Measurements from ENCODE around the gene HOXD10. TPM values are rescaled to one million over a fixed set of nuclear protein-coding genes. Genes with fewer than 3 reads are reported as not detected.
A peak's percentile ranks its signal among the peaks of the same experiment; 100 is the strongest.

The HOXD10 gene
- total RNA-seq, 1 donor from 2014 or later = not detected

GRCh38 chr2:176080540-176081375 lies 35.8 kb upstream of the HOXD10 start:
- no peaks in the 10 kb centered on the region for H3K9me3 Mint-ChIP-seq (ENCODE audit: unreplicated experiment)
- H3K27ac Mint-ChIP-seq (ENCODE audit: unreplicated experiment) = no peak overlapping the region
- TF ChIP-seq CTCF (IDR thresholded peaks at IDR 0.05; ENCODE audit: unreplicated experiment) = no peak
- peaks cover 32% of the 10 kb centered on the region for H3K4me1 Mint-ChIP-seq (ENCODE audit: unreplicated experiment)
- peaks cover 45% of the 10 kb centered on the region for H3K27me3 Mint-ChIP-seq (ENCODE audit: unreplicated experiment)
- no peaks in the 10 kb centered on the region for H3K36me3 Mint-ChIP-seq (ENCODE audit: low read depth, unreplicated experiment)
- H3K4me3 Mint-ChIP-seq (ENCODE audit: unreplicated experiment) = no peak overlapping the region
- DNase-seq (ENCODE audit: low spot score) = peak; percentile 8

GRCh38 chr2:176081376-176081836 lies 35.2 kb upstream of the HOXD10 start:
- H3K36me3 Mint-ChIP-seq (ENCODE audit: low read depth, unreplicated experiment) = no peaks in the 10 kb centered on the region
- DNase-seq (ENCODE audit: low spot score) = no peak
- H3K4me1 Mint-ChIP-seq (ENCODE audit: unreplicated experiment) = peaks cover 32% of the 10 kb centered on the region
- no peak overlapping the region for H3K27ac Mint-ChIP-seq (ENCODE audit: unreplicated experiment)
- no peaks in the 10 kb centered on the region for H3K9me3 Mint-ChIP-seq (ENCODE audit: unreplicated experiment)
- peaks cover 45% of the 10 kb centered on the region for H3K27me3 Mint-ChIP-seq (ENCODE audit: unreplicated experiment)
- TF ChIP-seq CTCF (IDR thresholded peaks at IDR 0.05; ENCODE audit: unreplicated experiment) = no peak
- no peak overlapping the region for H3K4me3 Mint-ChIP-seq (ENCODE audit: unreplicated experiment)

- no peak for TF ChIP-seq CTCF (IDR thresholded peaks at IDR 0.05; ENCODE audit: unreplicated experiment)
- H3K27ac Mint-ChIP-seq (ENCODE audit: unreplicated experiment) = no peak overlapping the region
- peaks cover 47% of the 10 kb centered on the region for H3K27me3 Mint-ChIP-seq (ENCODE audit: unreplicated experiment)
- peaks cover 32% of the 10 kb centered on the region for H3K4me1 Mint-ChIP-seq (ENCODE audit: unreplicated experiment)
- DNase-seq (ENCODE audit: low spot score) = peak; percentile 41
- H3K4me3 Mint-ChIP-seq (ENCODE audit: unreplicated experiment) = no peak overlapping the region
- peaks cover 3% of the 10 kb centered on the region for H3K36me3 Mint-ChIP-seq (ENCODE audit: low read depth, unreplicated experiment)
- H3K9me3 Mint-ChIP-seq (ENCODE audit: unreplicated experiment) = no peaks in the 10 kb centered on the region
These were observed 34.6 kb upstream of the HOXD10 start for GRCh38 chr2:176081837-176082524.

- peaks cover 32% of the 10 kb centered on the region for H3K4me1 Mint-ChIP-seq (ENCODE audit: unreplicated experiment)
- no peak overlapping the region for H3K4me3 Mint-ChIP-seq (ENCODE audit: unreplicated experiment)
These were observed 34.1 kb upstream of the HOXD10 start for GRCh38 chr2:176082525-176082823.

More at GRCh38 chr2:176082525-176082823, 34.1 kb upstream of the HOXD10 start:
- DNase-seq (ENCODE audit: low spot score) = no peak
- peaks cover 4% of the 10 kb centered on the region for H3K36me3 Mint-ChIP-seq (ENCODE audit: low read depth, unreplicated experiment)
- H3K27me3 Mint-ChIP-seq (ENCODE audit: unreplicated experiment) = peaks cover 52% of the 10 kb centered on the region
- H3K9me3 Mint-ChIP-seq (ENCODE audit: unreplicated experiment) = no peaks in the 10 kb centered on the region
- TF ChIP-seq CTCF (IDR thresholded peaks at IDR 0.05; ENCODE audit: unreplicated experiment) = no peak
- H3K27ac Mint-ChIP-seq (ENCODE audit: unreplicated experiment) = no peak overlapping the region
